Neural progenitor cell (in vitro differentiated cells): Measurements from ENCODE around the gene COL23A1. TPM values are rescaled to one million over a fixed set of nuclear protein-coding genes. Genes with fewer than 3 reads are reported as not detected.
A peak's percentile ranks its signal among the peaks of the same experiment; 100 is the strongest.

Experiments
- DNase-seq: peaks from one replicate; pipeline ENCODE4 v3.0.0-alpha.2; 2016; ENCODE audit warnings: low spot score
- H2AFZ ChIP-seq: fragments of 200-600 bp; sonication (generic); replicated peaks from 2 replicates; pipeline ENCODE4 v1.6.1; 2016; ENCODE audit warnings: antibody characterized with exemption
- H3F3A ChIP-seq: fragments of 200-600 bp; sonication (generic); 2 replicates; pipeline ENCODE4 v1.6.1; 2016; ENCODE audit warnings: antibody characterized with exemption, low read depth
- H3K27ac ChIP-seq: fragments of 200-600 bp; sonication (generic); 2 replicates; pipeline ENCODE4 v1.5.1; 2016; ENCODE audit warnings: mild to moderate bottlenecking
- H3K27me3 ChIP-seq: fragments of 200-600 bp; sonication (generic); 2 replicates; pipeline ENCODE4 v1.6.1; 2016; ENCODE audit warnings: mild to moderate bottlenecking, moderate library complexity
- H3K36me3 ChIP-seq: fragments of 200-600 bp; sonication (generic); 2 replicates; pipeline ENCODE4 v1.5.1; 2016
- H3K4me1 ChIP-seq: fragments of 200-600 bp; sonication (generic); 2 replicates; pipeline ENCODE4 v1.6.1; 2016; ENCODE audit warnings: mixed run types
- H3K4me2 ChIP-seq: fragments of 200-600 bp; sonication (generic); 2 replicates; pipeline ENCODE4 v1.6.1; 2016
- H3K4me3 ChIP-seq: fragments of 200-600 bp; sonication (generic); 2 replicates; pipeline ENCODE4 v1.5.1; 2016
- H3K79me2 ChIP-seq: fragments of 200-600 bp; sonication (generic); 2 replicates; pipeline ENCODE4 v1.6.1; 2016; ENCODE audit warnings: low read depth
- H3K9ac ChIP-seq: fragments of 200-600 bp; sonication (generic); 2 replicates; pipeline ENCODE4 v1.6.1; 2016
- H3K9me3 ChIP-seq: fragments of 200-600 bp; sonication (generic); 2 replicates; pipeline ENCODE4 v1.5.1; 2016; ENCODE audit warnings: low read depth
- H4K20me1 ChIP-seq: fragments of 200-600 bp; sonication (generic); 2 replicates; pipeline ENCODE4 v1.6.1; 2016; ENCODE audit warnings: low read depth
- H3K27ac Mint-ChIP-seq: 3 replicates; pipeline ENCODE4 v1.8.0; 2021; ENCODE audit warnings: mixed read lengths
- H3K27me3 Mint-ChIP-seq: 2 replicates; pipeline ENCODE4 v1.8.0; 2022; ENCODE audit warnings: low read depth, mild to moderate bottlenecking, inconsistent platforms, moderate library complexity, mixed read lengths; ENCODE audit not compliant: insufficient read depth
- H3K36me3 Mint-ChIP-seq: 3 replicates; pipeline ENCODE4 v1.8.0; 2021; ENCODE audit warnings: mixed read lengths
- H3K4me1 Mint-ChIP-seq: 3 replicates; pipeline ENCODE4 v1.8.0; 2021; ENCODE audit warnings: mixed read lengths
- H3K4me3 Mint-ChIP-seq: 3 replicates; pipeline ENCODE4 v1.8.0; 2021; ENCODE audit warnings: mild to moderate bottlenecking, moderate library complexity, mixed read lengths
- H3K9me3 Mint-ChIP-seq: 3 replicates; pipeline ENCODE4 v1.8.0; 2020; ENCODE audit warnings: mixed read lengths
- CTCF ChIP-seq: fragments of 200-600 bp; sonication (generic); IDR thresholded peaks from 2 replicates; pipeline ENCODE4 v1.5.1; 2017; ENCODE audit warnings: antibody characterized with exemption, mild to moderate bottlenecking
- EZH2 ChIP-seq: fragments of 200-600 bp; sonication (generic); IDR thresholded peaks from 2 replicates; pipeline ENCODE4 v1.6.1; 2017; ENCODE audit warnings: antibody characterized with exemption, mild to moderate bottlenecking, moderate library complexity
- EZH2phosphoT487 ChIP-seq: fragments of 200-600 bp; sonication (generic); IDR thresholded peaks from 2 replicates; pipeline ENCODE4 v1.6.1; 2017; ENCODE audit warnings: antibody characterized with exemption
- total RNA-seq: library from RNA; depleted of rRNA; stranded (reverse); fragments of >200 nt; gene quantifications from 2 replicates; pipeline ENCODE4 v1.2.3, GENCODE V29; 2015; ENCODE audit warnings: low replicate concordance

The COL23A1 gene
- total RNA-seq, 1 donor from 2014 or later: not detected

GRCh38 chr5:178322736-178323540, 267.3 kb downstream of the COL23A1 start:
- Histone ChIP-seq H4K20me1 (no peaks in the 10 kb centered on the region), H3K4me2 (no peak overlapping the region), H3K27ac (no peak overlapping the region), H3K36me3 (no peaks in the 10 kb centered on the region), H3K9ac (no peak overlapping the region), H3K79me2 (no peaks in the 10 kb centered on the region), H3K4me1 (no peaks in the 10 kb centered on the region), H2AFZ (no peak overlapping the region), H3K4me3 (no peak overlapping the region), H3F3A (no peaks in the 10 kb centered on the region), H3K9me3 (no peaks in the 10 kb centered on the region), H3K27me3 (no peaks in the 10 kb centered on the region)
- peaks cover 46% of the 10 kb centered on the region for H3K4me1 Mint-ChIP-seq
- H3K27me3 Mint-ChIP-seq: peaks cover 8% of the 10 kb centered on the region
- H3K4me3 Mint-ChIP-seq: no peak overlapping the region
- no peak for DNase-seq
- peak overlapping the region; percentile 78 for H3K27ac Mint-ChIP-seq
- H3K36me3 Mint-ChIP-seq: no peaks in the 10 kb centered on the region
- no peak for TF ChIP-seq CTCF
- no peak for TF ChIP-seq EZH2phosphoT487
- no peak for TF ChIP-seq EZH2
- peaks cover 2% of the 10 kb centered on the region for H3K9me3 Mint-ChIP-seq

- no peak for DNase-seq
- H3K79me2 ChIP-seq: no peaks in the 10 kb centered on the region
- Mint-ChIP-seq H3K9me3 (peaks cover 10% of the 10 kb centered on the region), H3K4me1 (peaks cover 30% of the 10 kb centered on the region), H3K4me3 (no peak overlapping the region), H3K27ac (no peak overlapping the region), H3K27me3 (peaks cover 11% of the 10 kb centered on the region), H3K36me3 (no peaks in the 10 kb centered on the region)
- no peaks in the 10 kb centered on the region for H4K20me1 ChIP-seq
- no peak overlapping the region for H3K27ac ChIP-seq
- H3F3A ChIP-seq: no peaks in the 10 kb centered on the region
- no peaks in the 10 kb centered on the region for H3K36me3 ChIP-seq
- H3K4me3 ChIP-seq: no peak overlapping the region
- no peak overlapping the region for H3K9ac ChIP-seq
- TF ChIP-seq EZH2phosphoT487 (no peak), EZH2 (no peak)
- no peak overlapping the region for H2AFZ ChIP-seq
- no peaks in the 10 kb centered on the region for H3K4me1 ChIP-seq
- H3K9me3 ChIP-seq: no peaks in the 10 kb centered on the region
- no peaks in the 10 kb centered on the region for H3K27me3 ChIP-seq
- no peak overlapping the region for H3K4me2 ChIP-seq
Measured at GRCh38 chr5:178320281-178320855, 269.8 kb downstream of the COL23A1 start.

GRCh38 chr5:178319541-178320041, 270.6 kb downstream of the COL23A1 start:
- H3K27me3 Mint-ChIP-seq: peaks cover 11% of the 10 kb centered on the region
- Histone ChIP-seq H2AFZ (no peak overlapping the region), H3K9ac (no peak overlapping the region), H3K9me3 (no peaks in the 10 kb centered on the region), H3K4me1 (no peaks in the 10 kb centered on the region), H3F3A (no peaks in the 10 kb centered on the region), H3K4me3 (no peak overlapping the region), H3K27ac (no peak overlapping the region), H3K4me2 (no peak overlapping the region), H3K79me2 (no peaks in the 10 kb centered on the region), H4K20me1 (no peaks in the 10 kb centered on the region), H3K36me3 (no peaks in the 10 kb centered on the region), H3K27me3 (no peaks in the 10 kb centered on the region)
- H3K36me3 Mint-ChIP-seq: no peaks in the 10 kb centered on the region
- H3K9me3 Mint-ChIP-seq: peaks cover 10% of the 10 kb centered on the region
- TF ChIP-seq EZH2: no peak
- no peak for TF ChIP-seq EZH2phosphoT487
- no peak for TF ChIP-seq CTCF
- DNase-seq: no peak
- H3K27ac Mint-ChIP-seq: no peak overlapping the region
- H3K4me1 Mint-ChIP-seq: peaks cover 22% of the 10 kb centered on the region
- no peak overlapping the region for H3K4me3 Mint-ChIP-seq

GRCh38 chr5:178318893-178319292, 271.3 kb downstream of the COL23A1 start:
- Histone ChIP-seq H3K4me1 (no peaks in the 10 kb centered on the region), H4K20me1 (no peaks in the 10 kb centered on the region), H3K9ac (no peak overlapping the region), H3K27me3 (no peaks in the 10 kb centered on the region), H3F3A (no peaks in the 10 kb centered on the region), H3K27ac (no peak overlapping the region), H2AFZ (no peak overlapping the region), H3K36me3 (no peaks in the 10 kb centered on the region), H3K9me3 (no peaks in the 10 kb centered on the region), H3K4me3 (no peak overlapping the region), H3K79me2 (no peaks in the 10 kb centered on the region), H3K4me2 (no peak overlapping the region)
- no peaks in the 10 kb centered on the region for H3K36me3 Mint-ChIP-seq
- peaks cover 15% of the 10 kb centered on the region for H3K4me1 Mint-ChIP-seq
- no peak for DNase-seq
- H3K9me3 Mint-ChIP-seq: peaks cover 10% of the 10 kb centered on the region
- peak overlapping the region; percentile 2 for H3K27ac Mint-ChIP-seq
- TF ChIP-seq EZH2 (no peak), EZH2phosphoT487 (no peak), CTCF (no peak)
- peaks cover 9% of the 10 kb centered on the region for H3K27me3 Mint-ChIP-seq
- no peak overlapping the region for H3K4me3 Mint-ChIP-seq
